Non-pigmented ciliary epithelial cell (primary cell): ENCODE data around the gene MAP3K14.

ENCODE experiments used
- DNase-seq: peaks from one replicate; pipeline ENCODE4 v3.0.0-alpha.2; 2010; ENCODE audit warnings: low read depth

The MAP3K14 gene

DNA sequence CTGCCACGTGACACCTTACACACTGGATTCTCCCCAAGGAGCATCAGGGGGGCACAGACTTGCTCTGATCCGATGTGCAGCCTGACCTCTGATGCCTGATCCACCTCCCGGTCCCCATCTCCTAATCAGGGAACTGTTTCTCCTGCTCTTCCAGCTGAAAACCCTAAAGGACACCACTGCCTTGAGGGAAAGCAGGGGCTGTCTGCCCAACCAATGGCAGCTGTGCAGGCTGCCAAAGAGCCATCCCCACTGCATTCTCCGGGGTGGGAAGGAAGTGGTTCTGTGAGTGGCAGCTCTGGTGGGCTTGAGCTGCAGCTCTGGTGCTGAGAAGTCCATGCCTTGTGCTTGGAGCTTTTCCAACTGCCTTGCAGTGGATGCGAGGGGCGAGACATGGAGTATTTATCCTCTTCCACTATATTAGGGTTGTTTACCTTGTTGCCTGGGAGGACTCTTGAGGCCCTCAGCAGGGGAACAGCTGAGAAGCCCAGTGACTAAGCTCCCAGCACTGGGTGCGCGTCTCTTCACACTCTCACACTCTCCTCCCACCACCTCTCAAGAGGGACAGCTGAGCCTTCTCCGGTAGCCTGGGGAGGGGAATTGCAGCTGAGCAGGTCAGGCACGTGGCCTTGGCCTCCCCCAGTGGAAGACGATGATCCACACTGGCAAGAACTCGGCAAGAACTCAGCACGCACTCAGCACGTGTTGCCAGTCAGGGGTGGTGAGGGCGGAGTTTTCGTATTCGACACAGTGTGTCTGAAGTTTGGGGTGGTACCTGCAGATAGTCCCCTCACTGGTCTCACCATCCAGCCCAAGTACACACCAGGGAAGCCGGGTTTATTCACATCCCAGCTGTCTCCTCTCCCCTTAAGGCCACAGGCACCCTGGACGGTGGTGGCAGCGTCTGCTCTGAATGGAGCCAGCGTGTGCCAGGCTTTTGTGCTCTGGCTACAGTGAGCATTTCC is 33.9 kb downstream of the MAP3K14 start:
- peak; percentile 76 for DNase-seq

DNA sequence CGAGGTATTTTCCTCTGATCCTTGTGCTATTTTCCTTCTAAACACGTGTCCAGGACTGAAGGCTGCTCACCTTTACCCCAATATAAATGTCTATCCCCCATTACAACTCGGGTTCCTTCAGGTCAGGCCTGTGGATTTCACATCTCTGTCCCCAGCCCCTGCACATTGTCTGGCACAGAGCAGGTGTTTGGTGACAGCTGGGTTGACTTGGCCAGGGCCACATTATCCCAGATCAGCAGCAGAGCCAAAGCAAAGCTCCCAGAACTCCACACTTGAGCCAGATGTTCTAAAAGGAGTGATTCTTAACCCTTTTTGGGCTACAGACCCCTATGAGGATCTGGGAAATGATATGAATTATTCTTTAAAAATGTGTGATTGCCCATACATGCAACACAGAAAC is 36.9 kb downstream of the MAP3K14 start:
- no peak for DNase-seq

DNA sequence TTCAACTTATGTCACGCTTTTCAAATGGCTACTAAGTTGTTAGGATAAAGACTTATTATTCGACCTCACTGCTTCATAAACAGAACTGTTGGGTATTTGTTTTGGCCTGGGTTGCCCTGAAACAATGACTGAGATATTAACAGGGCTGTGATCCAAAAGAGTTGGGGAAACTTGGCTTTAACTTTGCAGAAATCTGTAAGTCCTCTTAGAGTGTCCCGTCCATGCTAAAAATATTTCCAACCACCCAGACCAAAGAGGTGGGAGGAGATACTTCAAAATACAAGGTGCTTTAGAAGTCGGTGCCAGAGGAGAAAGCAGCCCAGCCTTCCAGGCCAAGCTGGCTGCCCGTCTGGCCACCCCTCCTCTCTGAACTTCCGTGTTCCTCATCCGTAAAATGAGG is 38.8 kb downstream of the MAP3K14 start:
- DNase-seq = no peak

DNA sequence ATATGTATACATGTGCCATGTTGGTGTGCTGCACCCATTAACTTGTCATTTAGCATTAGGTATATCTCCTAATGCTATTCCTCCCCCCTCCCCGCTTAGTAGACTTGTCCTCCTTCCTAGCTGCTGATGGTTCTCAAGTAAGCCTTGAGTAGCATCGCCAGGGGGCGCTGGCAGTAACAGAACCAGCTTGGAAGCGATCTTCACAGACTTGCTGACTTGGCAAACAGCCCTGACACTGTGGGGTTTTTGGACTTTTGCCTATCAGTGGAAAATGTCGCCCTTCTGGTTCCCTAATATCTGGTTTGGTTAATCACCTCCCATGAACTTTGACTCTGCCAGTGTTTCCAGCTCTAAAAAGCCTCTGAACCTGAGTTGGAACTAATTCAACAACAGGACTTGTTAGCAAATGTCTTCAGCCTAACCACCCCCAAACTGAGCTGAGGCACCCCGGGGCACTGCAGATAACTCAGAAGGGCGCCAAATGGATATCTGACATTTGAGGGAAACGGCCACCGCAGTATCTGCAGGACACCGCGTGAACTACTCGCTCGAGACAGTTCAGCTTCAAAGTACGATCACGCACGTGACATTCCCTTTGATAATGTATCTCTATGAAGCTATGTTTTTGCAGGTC is 39.5 kb downstream of the MAP3K14 start:
- peak; percentile 72 for DNase-seq

DNA sequence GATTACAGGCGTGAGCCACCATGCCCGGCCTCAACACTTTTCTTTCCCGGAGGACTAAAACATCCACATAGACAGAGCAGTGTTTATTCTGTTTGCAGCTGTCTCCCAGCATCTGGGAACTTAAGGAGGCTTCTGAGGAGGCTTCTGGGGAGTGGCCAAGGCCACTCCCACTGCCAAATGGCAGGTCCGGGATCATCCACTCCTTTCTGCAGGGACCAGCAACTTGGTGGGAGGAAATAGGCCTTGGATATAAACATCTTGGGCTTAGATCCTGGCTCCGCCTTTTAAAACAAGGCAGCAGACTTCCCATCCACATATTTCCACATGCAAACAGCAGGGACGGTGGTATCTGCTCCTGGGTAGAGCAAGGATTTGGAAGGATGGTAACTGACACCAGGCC is 40.8 kb downstream of the MAP3K14 start:
- no peak for DNase-seq

DNA sequence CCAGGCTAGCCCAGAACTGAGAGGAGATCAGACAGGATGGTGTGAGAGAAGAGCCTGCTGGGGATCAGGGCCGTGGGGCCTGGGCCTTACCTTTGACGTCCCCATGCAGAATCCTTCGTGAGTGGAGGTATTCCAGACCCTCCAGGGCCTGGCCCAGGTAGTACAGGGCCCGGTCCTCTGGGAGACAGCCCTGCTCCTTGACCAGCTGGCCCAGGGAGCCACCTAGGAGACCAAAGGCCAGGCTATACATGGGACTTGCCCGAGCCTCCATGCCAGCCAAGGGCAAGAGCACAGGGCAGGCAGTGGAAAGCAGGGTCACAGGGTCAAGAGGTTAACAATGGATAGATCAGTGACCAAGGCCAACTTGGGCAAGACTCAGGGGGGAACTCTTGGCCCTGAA is 42.8 kb downstream of the MAP3K14 start:
- DNase-seq = no peak

DNA sequence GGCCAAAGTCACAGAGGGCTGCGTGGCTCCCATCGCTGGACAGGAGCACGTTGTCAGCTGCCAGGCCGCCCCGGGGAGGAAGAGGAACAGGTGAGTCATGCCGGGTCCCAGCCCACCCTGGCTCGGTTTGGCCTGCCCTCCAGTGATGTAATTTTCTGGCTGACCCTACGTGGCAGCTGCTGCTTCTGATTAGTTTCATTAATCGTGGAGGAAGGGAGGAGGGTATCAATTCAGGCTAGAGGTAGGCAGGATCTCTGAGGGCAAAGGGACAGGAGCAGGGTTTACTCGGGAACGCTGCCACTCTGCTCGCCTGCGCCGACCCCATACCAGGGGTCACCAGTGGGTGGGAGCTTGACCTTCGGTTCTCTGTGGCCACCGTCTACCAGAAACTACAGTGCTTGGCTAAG is 43.3 kb downstream of the MAP3K14 start:
- no peak for DNase-seq

DNA sequence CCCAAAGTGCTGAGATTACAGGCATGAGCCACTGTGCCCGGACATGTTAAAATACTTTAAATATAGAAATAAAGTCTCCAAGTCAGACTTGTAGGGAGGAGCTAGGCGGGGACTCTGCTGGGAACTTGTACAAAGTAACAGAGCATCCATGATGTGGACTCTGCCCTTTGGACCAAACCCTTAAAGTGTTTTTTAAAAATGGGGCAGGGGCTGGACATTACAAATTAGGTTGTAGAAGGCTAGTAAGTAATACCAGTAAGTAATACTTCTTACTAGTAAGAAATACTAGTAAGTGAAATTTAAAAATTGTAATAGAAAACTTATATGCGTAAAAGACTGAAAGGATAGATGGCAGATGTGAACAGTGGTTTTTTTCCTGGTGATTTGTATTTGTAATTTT is 45.2 kb downstream of the MAP3K14 start:
- DNase-seq = no peak

DNA sequence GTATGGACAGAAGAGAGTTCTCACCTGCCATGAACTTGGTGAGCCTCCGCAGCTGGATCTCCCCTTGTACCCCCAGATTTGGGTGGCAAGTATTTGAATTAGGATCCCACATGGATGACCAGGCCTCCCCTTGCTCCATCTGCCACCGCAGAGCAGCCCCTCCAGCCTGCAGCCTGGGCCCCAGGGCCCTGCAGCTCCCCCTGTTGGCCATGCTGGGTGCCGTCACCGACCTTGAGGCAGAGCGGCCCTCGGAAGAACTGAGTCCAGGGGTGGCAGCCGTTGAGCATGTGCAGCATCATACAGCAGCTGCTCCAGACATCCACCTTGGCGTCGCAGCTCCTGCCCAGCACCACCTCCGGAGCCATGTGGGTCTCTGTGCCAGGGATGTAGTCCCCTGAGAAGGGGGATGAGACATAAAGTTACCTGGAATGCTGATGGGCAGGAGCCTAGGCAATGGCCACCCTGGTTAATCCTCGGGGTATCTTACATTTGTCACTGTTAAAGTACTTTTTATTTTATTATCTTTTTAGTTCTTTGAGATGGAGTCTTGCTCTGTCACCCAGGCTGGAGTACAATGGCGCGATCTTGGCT is 45.9 kb downstream of the MAP3K14 start:
- no peak for DNase-seq

DNA sequence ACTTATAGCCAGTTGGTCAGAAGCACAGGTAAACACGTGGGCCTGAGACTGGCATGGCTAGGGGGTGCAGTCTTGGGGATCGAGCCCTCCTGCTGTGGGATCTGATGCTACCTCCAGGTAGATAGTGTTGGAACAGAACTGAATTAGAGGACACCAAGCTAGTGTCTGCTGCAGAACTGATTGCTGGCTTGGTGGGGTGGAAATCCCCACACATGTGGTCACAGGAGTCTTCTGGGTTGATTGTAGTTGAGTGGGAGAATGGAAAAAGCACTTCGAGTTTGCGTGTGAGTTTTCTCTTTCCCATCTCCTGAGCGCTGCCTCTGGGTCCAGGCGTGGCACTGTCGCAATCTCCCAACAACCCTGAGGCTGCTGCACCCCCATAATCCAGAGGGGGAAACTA is 46.9 kb downstream of the MAP3K14 start:
- DNase-seq = no peak

DNA sequence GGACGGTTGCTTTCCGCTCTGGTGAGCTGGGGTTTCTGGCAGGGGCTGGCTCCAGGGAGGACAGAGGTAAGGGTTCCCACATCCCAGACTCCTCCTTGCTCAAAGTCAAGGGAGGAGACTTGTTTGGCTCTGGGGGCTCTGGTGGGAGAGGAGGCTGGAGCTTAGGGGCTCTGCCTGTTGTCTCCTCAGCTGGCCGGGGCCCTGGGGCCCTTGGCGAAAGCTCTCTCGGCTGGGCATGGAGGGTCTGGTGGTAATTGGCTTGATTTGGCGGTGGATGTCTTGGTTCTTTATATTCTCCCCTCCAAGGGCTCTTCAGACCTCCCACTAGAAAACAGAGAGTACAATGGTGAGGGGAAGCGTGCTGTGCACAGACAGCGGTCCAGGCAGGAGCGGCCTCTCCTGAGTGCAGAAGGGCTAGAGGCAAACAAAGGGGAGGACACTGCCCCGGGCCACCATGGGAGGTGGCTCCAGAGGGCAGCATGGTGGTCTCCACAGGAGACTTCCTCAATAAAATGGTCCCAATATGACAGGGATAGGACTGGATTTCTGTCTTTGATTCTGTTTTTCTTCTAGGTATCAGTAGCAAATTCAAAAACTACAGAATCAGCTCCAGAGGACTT is 49.3 kb downstream of the MAP3K14 start:
- DNase-seq = no peak

DNA sequence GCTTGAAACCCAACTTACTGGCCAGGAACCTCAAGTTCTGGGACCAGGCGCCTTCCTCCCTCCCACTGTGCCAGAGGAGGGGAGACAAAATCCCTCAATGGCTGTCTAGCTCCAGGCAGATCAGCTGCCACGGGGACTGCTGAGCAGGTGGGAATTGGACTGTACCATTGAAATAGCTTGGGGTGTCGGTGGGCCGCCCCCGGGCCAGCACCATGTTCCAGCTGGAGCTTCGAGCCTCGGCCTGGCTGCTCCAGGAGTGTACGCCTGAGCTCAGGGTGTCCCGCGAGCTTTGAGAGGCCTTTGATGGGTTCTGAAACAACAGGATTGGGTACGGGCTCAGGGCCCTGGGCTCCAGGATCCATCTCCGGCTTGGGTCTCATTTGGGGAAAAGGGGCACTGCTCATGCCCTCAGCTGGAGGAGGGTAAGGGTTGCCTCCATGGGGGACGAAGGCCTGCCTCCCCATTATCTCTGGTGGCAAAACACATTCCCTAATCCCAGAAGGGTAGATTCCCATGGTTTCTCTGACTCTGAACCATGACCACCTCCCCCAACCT is 50.4 kb downstream of the MAP3K14 start:
- DNase-seq = no peak

DNA sequence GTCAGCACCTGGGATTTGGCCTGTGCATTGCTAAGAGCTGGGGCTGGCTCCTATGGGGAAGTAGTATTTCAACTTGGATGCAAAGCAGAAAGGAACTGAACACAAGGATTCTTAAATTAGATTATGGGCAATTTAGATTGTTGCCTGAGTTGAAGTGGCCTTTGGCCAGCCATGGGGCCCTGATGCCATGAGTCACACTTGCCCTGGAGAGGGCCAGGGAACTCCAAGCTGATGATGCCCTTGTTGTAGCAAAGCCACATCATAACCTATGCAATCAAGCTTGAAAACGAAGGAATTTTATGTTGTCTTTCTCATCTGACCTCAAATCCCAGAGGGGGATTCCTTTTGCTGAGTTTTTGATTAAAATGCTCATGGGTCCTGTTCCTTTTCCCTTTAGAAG is 51.0 kb downstream of the MAP3K14 start:
- DNase-seq = no peak

DNA sequence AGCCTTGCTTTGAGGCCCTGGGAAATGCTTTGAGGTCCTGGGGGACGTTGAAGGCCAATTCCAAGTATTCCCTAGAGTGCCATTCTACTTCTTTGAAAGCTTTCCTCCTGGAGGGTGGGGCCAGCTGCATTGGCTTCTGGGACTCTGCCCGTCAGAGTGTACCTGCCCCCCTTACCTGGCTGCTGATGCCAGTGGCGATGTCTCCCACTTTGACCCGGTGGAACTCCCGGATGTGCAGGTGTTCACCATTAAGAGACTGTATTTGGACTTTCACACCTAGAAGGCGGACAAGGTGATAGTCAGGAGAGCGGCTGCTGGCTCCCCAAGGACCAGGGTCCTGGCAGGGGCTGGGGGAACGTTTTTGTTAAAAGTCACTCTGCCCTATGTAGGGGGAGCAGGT is 51.8 kb downstream of the MAP3K14 start:
- no peak for DNase-seq

DNA sequence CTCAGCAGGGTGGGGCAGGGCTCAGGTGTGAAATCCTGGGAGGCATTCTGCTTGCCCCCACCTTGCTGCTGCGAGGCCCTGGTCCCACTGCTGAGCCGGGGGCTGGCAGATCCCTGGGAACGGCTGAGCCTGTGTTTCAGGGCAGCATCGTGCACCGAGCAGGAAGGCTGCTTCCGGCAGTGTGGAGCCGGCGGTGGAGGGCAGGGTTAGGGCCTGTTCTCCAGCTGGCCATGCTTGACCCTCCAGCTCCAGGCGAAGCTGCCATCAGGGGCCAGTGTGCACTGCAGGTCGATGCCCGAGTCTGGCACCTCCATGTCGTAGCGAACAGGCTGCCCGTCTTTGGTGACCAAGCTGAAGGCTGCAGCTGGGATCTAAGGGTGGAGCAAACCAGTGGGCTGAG is 52.4 kb downstream of the MAP3K14 start:
- DNase-seq = no peak

DNA sequence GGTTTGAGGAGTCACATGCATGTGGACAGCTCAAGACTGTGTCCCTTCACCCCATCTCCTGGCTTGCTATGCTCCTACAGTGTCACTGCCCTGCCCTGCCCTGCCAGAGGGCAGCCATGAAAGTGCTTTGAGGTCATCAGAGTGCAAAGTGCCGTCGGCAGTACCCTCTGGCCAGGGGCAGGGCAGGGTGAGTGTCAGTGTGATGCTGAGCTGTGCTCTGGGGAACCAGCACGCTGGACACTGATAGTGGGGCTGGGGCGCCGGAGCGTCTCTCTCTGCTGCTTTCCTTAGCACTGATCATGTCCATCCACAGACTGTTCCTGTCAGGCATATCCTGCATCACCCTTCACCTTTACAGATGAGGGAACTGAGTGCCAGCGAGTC is 53.4 kb downstream of the MAP3K14 start:
- no peak for DNase-seq

DNA sequence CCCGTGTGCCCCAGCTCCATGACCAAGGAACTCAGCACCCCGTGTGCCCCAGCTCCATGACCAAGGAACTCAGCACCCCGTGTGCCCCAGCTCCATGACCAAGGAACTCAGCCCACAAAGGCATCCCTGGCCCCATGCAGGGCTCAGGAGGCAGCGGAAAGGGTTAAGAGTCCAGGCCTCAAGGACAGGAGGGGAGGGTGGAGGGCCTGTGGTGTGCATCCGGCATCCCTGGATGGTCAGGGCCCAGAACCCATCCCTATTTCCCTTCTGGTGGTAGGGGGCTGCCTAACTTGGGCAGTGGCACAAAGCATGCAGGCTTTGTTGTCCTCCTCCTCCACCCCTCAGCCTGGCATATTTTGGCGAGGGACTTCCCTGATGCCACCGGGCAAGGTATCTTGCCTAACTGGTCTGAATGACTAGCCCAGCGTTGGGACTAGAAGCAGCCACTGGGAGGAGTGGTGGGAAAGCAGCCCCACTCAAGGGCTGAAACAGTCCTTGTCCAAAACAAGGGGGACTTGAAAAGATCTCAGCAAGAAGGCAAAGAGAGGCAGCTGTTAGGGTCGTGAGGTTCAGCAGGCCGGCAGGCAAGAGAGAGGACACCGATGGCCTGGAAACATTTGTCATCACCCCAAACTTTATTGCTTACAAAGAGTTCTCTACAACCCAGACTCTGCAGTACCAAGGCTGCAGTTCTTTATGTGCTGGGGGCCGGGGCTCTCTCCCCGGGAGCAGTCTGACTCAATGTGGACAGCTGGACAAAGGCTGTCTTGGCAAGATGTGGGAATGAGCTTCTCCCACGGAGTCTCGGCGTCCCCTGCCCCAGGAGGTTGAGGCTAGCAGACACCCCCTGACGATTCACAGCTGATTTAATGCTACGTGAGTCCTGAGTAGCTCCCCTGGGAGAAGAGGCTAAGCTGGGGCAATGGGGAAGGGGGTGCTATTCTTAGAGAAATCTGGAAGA is 54.0 kb downstream of the MAP3K14 start:
- no peak for DNase-seq

DNA sequence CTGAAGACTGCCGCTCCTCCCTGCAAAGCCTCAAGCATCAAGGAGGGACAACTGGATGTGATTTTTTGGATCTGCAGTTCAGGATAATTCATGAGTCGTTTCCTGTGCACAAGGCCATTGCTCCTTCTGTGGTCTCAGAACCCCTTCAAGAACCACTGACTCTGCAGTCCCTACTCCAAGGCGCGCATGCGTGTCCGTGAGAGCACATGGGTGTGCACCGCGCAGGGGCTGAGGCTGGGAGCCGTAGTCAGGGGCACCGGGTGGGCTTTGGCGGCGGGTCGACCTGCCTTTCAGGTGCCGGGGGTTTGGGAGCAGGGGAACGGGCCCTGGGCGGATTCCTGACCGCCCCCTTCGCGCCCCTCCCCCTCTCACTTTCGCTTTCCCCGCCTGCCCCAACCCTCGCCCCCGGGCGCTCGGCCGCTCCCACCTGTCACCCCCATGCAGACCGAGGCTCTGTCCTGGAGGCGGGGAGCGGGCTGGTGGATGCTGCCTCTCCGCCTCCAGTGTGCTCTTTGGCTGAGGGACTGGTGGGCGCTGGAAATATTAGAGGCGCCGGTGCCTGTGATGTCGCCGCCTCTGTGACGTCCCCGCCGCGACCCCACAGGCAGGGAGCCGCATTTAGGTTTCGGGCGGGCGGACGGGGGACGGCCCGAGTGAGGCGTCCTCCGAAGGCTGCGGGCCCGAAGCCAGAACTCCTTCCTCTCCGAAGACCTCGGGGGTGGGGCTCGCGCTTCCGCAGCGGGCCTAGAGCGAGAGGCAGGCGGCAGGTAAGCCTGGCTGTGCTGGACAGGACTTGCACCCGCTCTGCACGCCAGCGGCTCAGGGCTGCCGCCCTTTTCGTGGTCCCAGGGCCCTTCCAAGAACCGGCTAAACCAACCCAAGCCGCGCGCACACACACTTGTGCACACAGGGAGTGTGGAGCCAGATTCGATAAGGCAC is 55.0 kb downstream of the MAP3K14 start, which contains the start of gene SPATA32:
Gene SPATA32 (minus strand): TSS at position 518 of the 939 bp plus-strand sequence. CDS start 78 bp downstream, at position 440.
- no peak for DNase-seq

DNA sequence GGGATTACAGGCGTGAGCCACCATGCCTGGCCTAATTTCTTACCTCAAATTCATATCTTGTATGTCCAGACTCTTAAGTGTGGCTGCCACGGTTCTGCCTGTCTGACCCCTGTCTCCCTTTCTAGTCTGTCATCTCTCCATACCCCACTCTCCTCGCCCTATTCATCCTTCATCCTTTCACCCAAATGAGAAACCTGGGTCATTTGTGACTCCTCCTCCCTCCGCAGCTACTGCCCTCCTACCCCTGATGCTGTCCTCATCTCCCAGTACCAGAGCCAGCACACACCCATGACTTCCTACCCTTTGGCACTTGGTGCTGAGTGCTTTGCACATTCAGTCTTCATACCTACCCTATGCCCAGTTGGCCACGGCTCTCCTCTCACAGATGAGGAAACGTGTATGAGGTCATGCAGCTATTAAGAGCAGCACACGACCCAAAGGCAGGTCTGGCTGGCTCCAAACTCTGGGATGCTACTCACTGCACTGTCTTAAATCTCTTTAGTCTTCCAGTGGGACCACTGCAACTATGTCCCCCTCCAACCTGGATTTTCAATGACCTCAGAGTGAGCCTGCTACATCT is 56.5 kb downstream of the MAP3K14 start:
- DNase-seq = no peak

DNA sequence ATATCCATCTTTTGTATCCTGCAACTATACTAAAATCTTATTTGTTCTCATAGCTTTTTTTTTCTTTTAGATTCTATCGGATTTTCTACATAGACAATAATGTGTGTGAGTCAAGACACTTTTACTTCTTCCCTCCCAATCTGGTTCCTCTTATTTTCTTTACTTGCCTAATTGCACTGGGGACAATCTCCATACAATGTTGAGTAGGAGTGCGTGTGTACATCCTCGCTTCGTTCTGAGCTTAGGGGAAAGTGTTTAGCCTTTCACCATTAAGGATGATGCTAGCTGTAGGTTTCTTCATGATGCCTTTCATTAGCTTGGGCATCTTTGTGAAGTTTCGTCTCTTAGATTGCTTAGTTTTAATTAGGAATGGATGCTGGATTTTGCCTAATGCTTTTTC is 57.8 kb downstream of the MAP3K14 start:
- no peak for DNase-seq
